Measurements from ENCODE around the gene OARD1. TPM values are rescaled to one million over a fixed set of nuclear protein-coding genes. Genes with fewer than 3 reads are reported as not detected.
"Not testable (repeated sequence)": the region's sequence is repeated elsewhere in the genome, so short reads cannot be mapped to it uniquely, and the experiment has no call there.

OARD1 gene
- polyA plus RNA-seq, 5 donors: 39.3 to 60.3 (median 55.5) TPM

- peak; percentile 86 for DNase-seq
Observed at GRCh38 chr6:41027799-41028560, 44.2 kb downstream of the OARD1 start.

DNA sequence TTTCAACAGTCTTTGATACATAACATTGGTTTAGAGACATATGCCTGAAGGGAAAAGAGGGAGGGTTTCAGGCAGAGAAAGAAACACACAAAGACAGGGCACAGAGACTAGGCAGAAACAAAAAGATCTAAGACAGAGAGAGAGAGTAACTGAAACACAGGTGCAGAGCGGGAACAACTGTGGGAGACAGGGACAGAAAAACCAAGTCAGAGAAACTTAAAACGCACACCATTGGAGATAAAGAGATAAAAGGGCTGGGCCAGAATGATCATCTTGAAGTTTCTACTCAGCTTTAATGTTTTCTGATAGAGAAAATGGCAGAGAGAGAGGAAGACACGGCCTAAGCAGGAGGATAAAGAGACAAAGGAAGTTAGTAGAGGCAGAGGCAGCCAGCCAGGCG is 44.9 kb downstream of the OARD1 start:
- DNase-seq: no peak

DNA sequence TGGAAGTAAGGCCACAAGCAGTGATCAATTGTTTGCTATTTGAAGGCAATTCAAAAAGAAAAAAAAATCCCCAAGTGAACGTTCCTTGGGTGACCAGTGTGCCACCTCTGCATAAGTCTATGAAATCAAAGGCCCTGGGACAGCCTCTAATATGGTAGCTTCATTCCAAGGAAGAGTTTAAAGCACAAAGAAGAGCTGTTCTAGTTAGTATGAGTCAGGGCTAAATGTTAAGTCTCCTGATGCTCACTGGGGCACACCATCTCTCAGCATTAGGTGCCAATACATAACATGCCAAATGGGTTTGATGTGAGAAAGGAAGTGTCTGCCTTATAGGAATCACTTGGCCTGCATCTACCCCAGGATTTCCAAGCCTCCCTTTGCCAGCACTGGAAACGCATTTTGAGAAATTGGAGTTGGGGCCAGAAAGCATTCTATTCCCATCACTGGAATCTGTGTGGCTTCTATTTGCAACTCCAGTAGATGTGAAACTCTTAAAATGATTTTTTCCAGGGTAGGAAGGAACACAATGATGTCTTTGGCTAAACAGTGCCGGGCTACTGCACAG is 46.1 kb downstream of the OARD1 start:
- DNase-seq: no peak

GRCh38 chr6:41023114-41023513 is 49.0 kb downstream of the OARD1 start:
- no peak for DNase-seq

DNA sequence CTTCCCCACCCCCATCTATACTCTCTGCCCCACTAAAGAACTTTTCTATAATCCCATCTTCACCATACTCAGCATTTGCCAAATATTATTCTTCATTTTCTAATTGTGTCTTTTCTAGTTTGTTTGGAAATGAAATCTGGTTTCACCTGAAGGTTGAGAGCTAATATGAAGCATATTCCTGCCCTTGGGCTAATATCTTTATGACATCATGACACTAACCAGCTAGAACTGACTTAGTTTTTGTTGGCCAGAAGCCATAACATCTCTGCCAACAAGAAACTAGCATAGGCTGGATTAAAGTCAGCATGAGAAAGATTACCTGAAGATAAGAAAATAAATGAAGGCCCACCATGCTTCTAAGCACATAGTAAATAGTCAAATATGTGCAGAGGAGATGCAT is 49.9 kb downstream of the OARD1 start:
- no peak for DNase-seq

- no peak for DNase-seq
Observed at GRCh38 chr6:41021832-41022231, 50.3 kb downstream of the OARD1 start.

DNA sequence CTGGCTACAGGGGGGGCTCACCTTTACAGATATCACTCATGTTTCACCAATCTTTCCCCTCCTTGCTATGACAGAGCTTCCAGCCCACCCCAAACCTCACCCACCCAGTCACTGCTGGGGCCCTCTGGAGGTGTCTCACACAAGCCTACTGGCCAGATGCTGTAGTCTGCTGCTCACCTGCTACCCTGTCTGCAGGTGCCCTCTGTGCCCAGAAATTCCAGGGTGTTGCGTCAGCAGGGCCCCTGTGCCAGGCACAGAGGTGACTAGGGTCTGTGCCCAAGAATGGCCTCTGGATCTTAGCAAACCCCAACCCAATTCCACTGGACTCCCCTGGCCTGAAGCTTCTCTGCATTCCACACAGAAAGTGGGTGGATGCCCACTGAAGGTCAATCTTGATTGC is 54.5 kb downstream of the OARD1 start:
- no peak for DNase-seq

- not testable (repeated sequence) for DNase-seq
Observed at GRCh38 chr6:41015860-41016259, 56.3 kb downstream of the OARD1 start.

DNA sequence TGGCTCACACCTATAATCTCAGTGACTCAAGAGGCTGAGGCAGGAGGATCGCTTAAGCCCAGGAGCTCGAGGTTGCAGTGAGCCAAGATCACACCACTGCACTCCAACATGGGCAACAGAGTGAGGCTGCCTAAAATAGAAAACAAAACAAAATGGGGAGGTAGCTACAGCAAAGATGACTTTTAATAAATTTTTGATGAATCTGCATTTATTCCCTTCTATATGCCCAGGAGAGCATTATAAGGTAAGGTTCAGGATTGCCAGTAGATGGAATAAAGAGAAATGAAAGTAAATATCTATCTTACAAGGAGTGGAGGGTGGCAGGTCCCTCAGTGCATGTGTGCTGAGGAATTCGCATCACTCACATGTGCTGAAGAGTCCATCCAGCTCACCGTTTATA is 57.4 kb downstream of the OARD1 start:
- DNase-seq: no peak

Other genes with a start within 250 kb of the OARD1 start
- gene UNC5CL, start 33.1 kb downstream of the OARD1 start, polyA plus RNA-seq (ENCODE audit: insufficient read depth in 1 of 5, insufficient read length in 5 of 5, low replicate concordance in 1 of 5): 10 to 100 TPM in 1 of 5 donors, 1 to 10 TPM in 4; 3.2 to 12.2 (median 5.5) TPM
- gene TSPO2, start 29.9 kb downstream of the OARD1 start, polyA plus RNA-seq (ENCODE audit: insufficient read depth in 1 of 5, insufficient read length in 5 of 5, low replicate concordance in 1 of 5): 1 to 10 TPM in 2 of 5 donors, under 1 TPM in 3; 0.28 to 1.6 (median 0.77) TPM
- 10 to 100 TPM in 1 of 5 donors, 1 to 10 TPM in 1, under 1 TPM in 3; 0.61 to 20.8 (median 0.69) TPM for gene APOBEC2, start 19.2 kb downstream of the OARD1 start, polyA plus RNA-seq (ENCODE audit: insufficient read depth in 1 of 5, insufficient read length in 5 of 5, low replicate concordance in 1 of 5)
- gene NFYA, start 618 bp upstream of the OARD1 start, polyA plus RNA-seq (ENCODE audit: insufficient read depth in 1 of 5, insufficient read length in 5 of 5, low replicate concordance in 1 of 5): 10 to 100 TPM; 44.0 to 65.2 (median 52.6) TPM
- gene TREML1, start 82.0 kb upstream of the OARD1 start, polyA plus RNA-seq (ENCODE audit: insufficient read depth in 1 of 5, insufficient read length in 5 of 5, low replicate concordance in 1 of 5): 1 to 10 TPM; 1.1 to 2.4 (median 1.5) TPM
- under 1 TPM in 4 of 5 donors, not detected in 1; 0.18 to 0.56 (median 0.33) TPM for gene TREM2, start 90.8 kb upstream of the OARD1 start, polyA plus RNA-seq (ENCODE audit: insufficient read depth in 1 of 5, insufficient read length in 5 of 5, low replicate concordance in 1 of 5)
- gene TREML2, start 128.8 kb upstream of the OARD1 start, polyA plus RNA-seq (ENCODE audit: insufficient read depth in 1 of 5, insufficient read length in 5 of 5, low replicate concordance in 1 of 5): under 1 TPM; 0.17 to 0.47 (median 0.21) TPM
- not detected for gene TREML4, start 156.0 kb upstream of the OARD1 start, polyA plus RNA-seq (ENCODE audit: insufficient read depth in 1 of 5, insufficient read length in 5 of 5, low replicate concordance in 1 of 5)
- 1 to 10 TPM in 3 of 5 donors, under 1 TPM in 2; 0.61 to 2.8 (median 1.4) TPM for gene TREM1, start 214.3 kb upstream of the OARD1 start, polyA plus RNA-seq (ENCODE audit: insufficient read depth in 1 of 5, insufficient read length in 5 of 5, low replicate concordance in 1 of 5)

Data from right lung (tissue), 5 donors.